H1 (cell line): ENCODE measurements around the gene MTURN. TPM values are rescaled to one million over a fixed set of nuclear protein-coding genes. Genes with fewer than 3 reads are reported as not detected.

ENCODE experiments used
- CTCF ChIA-PET: fragments of 300-600 bp; sonication (Branson Sonifier 250); formaldehyde crosslinking; loops from one replicate; lab custom pipeline; 2021; ENCODE audit not compliant: partially characterized antibody; lab: Charles Lee
- POLR2A ChIA-PET: fragments of 300-600 bp; sonication (Branson Sonifier 250); formaldehyde crosslinking; loops from one replicate; lab custom pipeline; 2021; ENCODE audit warnings: inconsistent platforms; ENCODE audit not compliant: partially characterized antibody; lab: Charles Lee
- DNase-seq, 2 experiments: peaks; one replicate each; pipeline versions ENCODE4 v3.0.0 to v3.0.0-alpha.2; 2010 to 2022; ENCODE audit warnings: low spot score in 2 of 2, low read depth in 1 of 2, mixed read lengths in 1 of 2
- FAIRE-seq: peaks from 2 replicates; lab custom pipeline; 2011; peaks lifted over from hg19 to GRCh38; lab: Jason Lieb, UNC
- H2AFZ ChIP-seq: 2 replicates; pipeline ENCODE4 v1.8.1; 2012; ENCODE audit warnings: low read length, inconsistent platforms
- H2AK5ac ChIP-seq: 2 replicates; pipeline ENCODE4 v1.6.1; 2013; ENCODE audit warnings: low read depth, low read length
- H2BK120ac ChIP-seq: replicated peaks from 2 replicates; pipeline ENCODE3; 2013; ENCODE audit warnings: low read depth, low read length, inconsistent platforms
- H2BK12ac ChIP-seq: 2 replicates; pipeline ENCODE4 v1.6.1; 2013; ENCODE audit warnings: low read depth, low read length
- H2BK15ac ChIP-seq: 2 replicates; pipeline ENCODE4 v1.6.1; 2013; ENCODE audit warnings: low read length
- H2BK20ac ChIP-seq: 2 replicates; pipeline ENCODE4 v1.6.1; 2013; ENCODE audit warnings: low read length
- H2BK5ac ChIP-seq: 2 replicates; pipeline ENCODE4 v1.6.1; 2013; ENCODE audit warnings: low read depth, low read length
- H3K14ac ChIP-seq: 2 replicates; pipeline ENCODE4 v1.6.1; 2013; ENCODE audit warnings: inconsistent platforms; ENCODE audit not compliant: insufficient read length
- H3K18ac ChIP-seq: 2 replicates; pipeline ENCODE4 v1.6.1; 2013; ENCODE audit warnings: low read length; ENCODE audit errors: extremely low read depth
- H3K23ac ChIP-seq: 2 replicates; pipeline ENCODE4 v1.6.1; 2013; ENCODE audit warnings: inconsistent platforms; ENCODE audit not compliant: insufficient read length
- H3K23me2 ChIP-seq: 2 replicates; pipeline ENCODE4 v1.6.1; 2013; ENCODE audit warnings: low read depth, low read length
- H3K27ac ChIP-seq: 2 replicates; pipeline ENCODE4 v1.6.1; 2011; ENCODE audit warnings: low read depth, low read length, inconsistent platforms
- H3K27me3 ChIP-seq, 4 experiments: replicated peaks in 1 of 4; 1 replicate in 1 of 4; 2 replicates in 3 of 4; pipeline versions ENCODE4 v1.6.1 to v1.8.1; 2011 to 2013; ENCODE audit warnings: low read length in 3 of 4, mild to moderate bottlenecking in 3 of 4, inconsistent platforms in 2 of 4, mixed read lengths in 2 of 4, moderate library complexity in 1 of 4; ENCODE audit not compliant: control insufficient read depth in 3 of 4, insufficient read depth in 3 of 4; ENCODE audit errors: extremely low read depth in 1 of 4
- H3K36me3 ChIP-seq, 4 experiments: 2 replicates each; pipeline versions ENCODE4 v1.6.1 to v1.8.1; 2011 to 2013; ENCODE audit warnings: mild to moderate bottlenecking in 4 of 4, low read length in 3 of 4, moderate library complexity in 2 of 4, control low read depth in 1 of 4, inconsistent platforms in 1 of 4; ENCODE audit not compliant: insufficient read depth in 4 of 4, control insufficient read depth in 2 of 4
- H3K4ac ChIP-seq: replicated peaks from 2 replicates; pipeline ENCODE3; 2013; ENCODE audit warnings: low read length, low read depth, mixed read lengths, inconsistent platforms; ENCODE audit not compliant: insufficient read length
- H3K4me1 ChIP-seq, 4 experiments: replicated peaks in 1 of 4; 1 replicate in 1 of 4; 2 replicates in 3 of 4; pipeline versions ENCODE4 v1.6.1 to v1.8.1; 2011 to 2013; ENCODE audit warnings: low read length in 3 of 4, inconsistent platforms in 2 of 4, mixed read lengths in 1 of 4; ENCODE audit not compliant: insufficient read depth in 4 of 4, control insufficient read depth in 3 of 4
- H3K4me2 ChIP-seq, 2 experiments: 2 replicates each; pipeline versions ENCODE4 v1.6.1 to v1.8.1; 2011 to 2013; ENCODE audit warnings: low read depth in 2 of 2, low read length in 2 of 2, control low read depth in 1 of 2, inconsistent platforms in 1 of 2, mild to moderate bottlenecking in 1 of 2; ENCODE audit not compliant: insufficient read depth in 1 of 2
- H3K4me3 ChIP-seq, 4 experiments: fragments of 200-600, 300-600 bp in 1 of 4; sonication (generic), shearing (Covaris generic), sonication (Bioruptor Twin) in 1 of 4; 2 replicates each; pipeline versions ENCODE4 v1.5.1 to v1.8.1; 2011 to 2016; ENCODE audit warnings: low read length in 4 of 4, low read depth in 3 of 4, control low read depth in 2 of 4, inconsistent platforms in 2 of 4, mild to moderate bottlenecking in 2 of 4, mixed read lengths in 1 of 4, moderate library complexity in 1 of 4; ENCODE audit not compliant: insufficient read depth in 2 of 4; ENCODE audit errors: extremely low read depth in 1 of 4
- H3K56ac ChIP-seq: replicated peaks from 2 replicates; pipeline ENCODE3; 2013; ENCODE audit warnings: low read depth, mild to moderate bottlenecking, mixed read lengths, low read length, inconsistent platforms; ENCODE audit not compliant: insufficient read length
- H3K79me1 ChIP-seq: 2 replicates; pipeline ENCODE4 v1.6.1; 2013; ENCODE audit warnings: low read depth, low read length, control low read depth
- H3K79me2 ChIP-seq, 2 experiments: 2 replicates each; pipeline versions ENCODE4 v1.6.1 to v1.8.1; 2012 to 2013; ENCODE audit warnings: low read length in 2 of 2, mild to moderate bottlenecking in 2 of 2, inconsistent platforms in 1 of 2; ENCODE audit not compliant: insufficient read depth in 2 of 2, control insufficient read depth in 1 of 2
- H3K9ac ChIP-seq, 4 experiments: replicated peaks in 1 of 4; 1 replicate in 1 of 4; 2 replicates in 3 of 4; pipeline versions ENCODE4 v1.6.1 to v1.8.1; 2011 to 2013; ENCODE audit warnings: low read depth in 3 of 4, low read length in 3 of 4, control low read depth in 2 of 4, mild to moderate bottlenecking in 2 of 4, moderate library complexity in 2 of 4, inconsistent platforms in 1 of 4; ENCODE audit errors: extremely low read depth in 1 of 4
- H3K9me3 ChIP-seq, 2 experiments: 2 replicates each; pipeline versions ENCODE4 v1.6.1 to v1.8.1; 2012 to 2013; ENCODE audit warnings: mild to moderate bottlenecking in 2 of 2, moderate library complexity in 2 of 2, control low read depth in 1 of 2, inconsistent platforms in 1 of 2, low read depth in 1 of 2, low read length in 1 of 2, mixed read lengths in 1 of 2; ENCODE audit not compliant: insufficient read depth in 2 of 2
- H4K20me1 ChIP-seq, 2 experiments: replicated peaks in 1 of 2; 2 replicates each; pipeline versions ENCODE3 to v1.8.1; 2011 to 2013; ENCODE audit warnings: inconsistent platforms in 2 of 2, low read length in 2 of 2, mild to moderate bottlenecking in 1 of 2; ENCODE audit not compliant: insufficient read depth in 2 of 2, control insufficient read depth in 1 of 2
- H4K5ac ChIP-seq: 2 replicates; pipeline ENCODE4 v1.6.1; 2013; ENCODE audit warnings: low read length, low read depth, mixed read lengths, inconsistent platforms; ENCODE audit not compliant: insufficient read length
- H4K8ac ChIP-seq: 2 replicates; pipeline ENCODE4 v1.8.0; 2013; ENCODE audit warnings: mild to moderate bottlenecking, moderate library complexity, low read length, inconsistent platforms; ENCODE audit not compliant: insufficient read depth; ENCODE audit errors: extremely low read depth
- H4K91ac ChIP-seq: replicated peaks from 2 replicates; pipeline ENCODE3; 2013; ENCODE audit warnings: low read length, mixed read lengths, inconsistent platforms; ENCODE audit not compliant: insufficient read length
- CREB1 ChIP-seq: IDR thresholded peaks from 2 replicates; pipeline ENCODE4 v1.6.1; 2012; ENCODE audit warnings: inconsistent platforms
- PHF8 ChIP-seq: fragments of 200-600 bp; sonication (generic); conservative IDR thresholded peaks from 2 replicates; pipeline ENCODE4 v1.7.1; 2012; ENCODE audit warnings: low read depth, mild to moderate bottlenecking, inconsistent platforms, low read length, moderate library complexity
- SIRT6 ChIP-seq: IDR thresholded peaks from one replicate; pipeline ENCODE4 v1.7.1; 2012; ENCODE audit warnings: low read length, inconsistent platforms
- TCF12 ChIP-seq: IDR thresholded peaks from 2 replicates; pipeline ENCODE4 v1.6.1; 2011; ENCODE audit warnings: low read depth, mild to moderate bottlenecking, low read length
- WGBS, 2 experiments: shearing (Covaris generic) in 1 of 2; methylation state at CpG; one replicate each; pipeline versions ENCODE4 v1.1.6 to v1.1.7; 2013 to 2015; ENCODE audit warnings: low lambda C conversion rate in 2 of 2, mixed read lengths in 2 of 2, inconsistent platforms in 1 of 2, low coverage in 1 of 2, missing lambda C conversion rate in 1 of 2; ENCODE audit not compliant: insufficient replicate concordance in 2 of 2, insufficient coverage in 1 of 2, insufficient read length in 1 of 2; ENCODE audit errors: extremely low coverage in 1 of 2, missing lambda C conversion rate in 1 of 2; 5-methylcytosine and 5-hydroxymethylcytosine counted together
- polyA plus RNA-seq, 7 experiments: library from polyadenylated mRNA; depleted of rRNA in 3 of 7; stranded (reverse) in 5 of 7; unstranded in 2 of 7; fragments of >200 nt in 5 of 7; fragments of 200-250 nt in 2 of 7; gene quantifications; 1 replicate in 5 of 7; 2 replicates in 1 of 7; 4 replicates in 1 of 7; pipeline versions ENCODE4 v1.2.1 to v1.2.3, GENCODE V29; 2011 to 2013; ENCODE audit warnings: missing spikeins in 2 of 7, mixed read lengths in 2 of 7
- total RNA-seq: library from RNA; stranded (reverse); fragmentation: NEBNext Ultra II Directional; extraction: Animal tissue kit (Norgen Biotek cat#: 25700); gene quantifications from 2 replicates; pipeline ENCODE4 v1.2.1, GENCODE V29; 2021

MTURN gene
- total and polyA plus RNA-seq, 2 of the 8 experiments (the other 6 are each of a cell fraction or from before 2014, with no cell fraction given), result 2.6 to 5.8 TPM

- H3K9me3 ChIP-seq, result no peaks in the 10 kb centered on the region
- no peak overlapping the region for H4K91ac ChIP-seq
- H2BK20ac ChIP-seq, result no peak overlapping the region
- no peak for FAIRE-seq
- no peak overlapping the region for H2BK5ac ChIP-seq
- no peaks in the 10 kb centered on the region for H3K79me2 ChIP-seq
- no peak overlapping the region for H3K23ac ChIP-seq
- H3K79me1 ChIP-seq, result no peaks in the 10 kb centered on the region
- no peaks in the 10 kb centered on the region for H3K36me3 ChIP-seq
- H2BK15ac ChIP-seq, result no peak overlapping the region
- ChIA-PET CTCF (interaction anchor here (0.7 to 7.3 kb wide), 5 partner anchors 14 to 387 kb away, joined by 3 to 45 read pairs (median 4); no protein-coding TSS in a partner anchor), POLR2A (interaction anchor here (1.4 kb wide), 1 partner anchor 11 kb away, joined by 3 read pairs; no protein-coding TSS in a partner anchor)
- H3K4me2 ChIP-seq, result no peak overlapping the region
- no peak overlapping the region for H3K18ac ChIP-seq
- no peak overlapping the region for H3K4me3 ChIP-seq
- H4K20me1 ChIP-seq, result no peaks in the 10 kb centered on the region
- H3K14ac ChIP-seq, result no peak overlapping the region
- no peaks in the 10 kb centered on the region for H3K23me2 ChIP-seq
- H2AK5ac ChIP-seq, result no peak overlapping the region
- no peak overlapping the region for H4K8ac ChIP-seq
- no peak for DNase-seq
- H3K27ac ChIP-seq, result no peak overlapping the region
- H2BK12ac ChIP-seq, result no peak overlapping the region
- no peak overlapping the region for H3K9ac ChIP-seq
- H3K4ac ChIP-seq, result no peak overlapping the region
- 88% methylated on average over 5 of the region's 5 CpGs; no CpG with 5 or more reads in 1 of the 2 experiments for WGBS, 2 experiments
- H3K56ac ChIP-seq, result no peak overlapping the region
- peaks cover 0 to 2% (median 0%) of the 10 kb centered on the region in 4 experiments; a peak in 1 of 7 replicates for H3K4me1 ChIP-seq
- no peak overlapping the region for H2AFZ ChIP-seq
- no peak overlapping the region for H4K5ac ChIP-seq
- no peaks in the 10 kb centered on the region for H3K27me3 ChIP-seq
- H2BK120ac ChIP-seq, result no peak overlapping the region
- TF ChIP-seq SIRT6 (no peak), CREB1 (no peak), TCF12 (no peak), PHF8 (no peak)
Observed at GRCh38 chr7:30177186-30177585, 42.4 kb downstream of the MTURN start.
